ENCODE measurements around the gene SP9.

SP9 gene

GRCh38 chr2:174328961-174329715 is 5.6 kb upstream of the SP9 start:
- TF ChIP-seq ZBTB7A (IDR thresholded peaks at IDR 0.05; ENCODE audit: low read depth) (no peak), FOXM1 (IDR thresholded peaks at IDR 0.05; ENCODE audit: borderline replicate concordance, low read depth) (no peak), TEAD4 (IDR thresholded peaks at IDR 0.05) (no peak), EP300 (IDR thresholded peaks at IDR 0.05; ENCODE audit: borderline replicate concordance) (no peak), NFIC (IDR thresholded peaks at IDR 0.05) (no peak)
- TF ChIP-seq, protein P1, sequence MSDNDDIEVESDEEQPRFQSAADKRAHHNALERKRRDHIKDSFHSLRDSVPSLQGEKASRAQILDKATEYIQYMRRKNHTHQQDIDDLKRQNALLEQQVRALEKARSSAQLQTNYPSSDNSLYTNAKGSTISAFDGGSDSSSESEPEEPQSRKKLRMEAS (IDR thresholded peaks at IDR 0.05), result no peak

DNA sequence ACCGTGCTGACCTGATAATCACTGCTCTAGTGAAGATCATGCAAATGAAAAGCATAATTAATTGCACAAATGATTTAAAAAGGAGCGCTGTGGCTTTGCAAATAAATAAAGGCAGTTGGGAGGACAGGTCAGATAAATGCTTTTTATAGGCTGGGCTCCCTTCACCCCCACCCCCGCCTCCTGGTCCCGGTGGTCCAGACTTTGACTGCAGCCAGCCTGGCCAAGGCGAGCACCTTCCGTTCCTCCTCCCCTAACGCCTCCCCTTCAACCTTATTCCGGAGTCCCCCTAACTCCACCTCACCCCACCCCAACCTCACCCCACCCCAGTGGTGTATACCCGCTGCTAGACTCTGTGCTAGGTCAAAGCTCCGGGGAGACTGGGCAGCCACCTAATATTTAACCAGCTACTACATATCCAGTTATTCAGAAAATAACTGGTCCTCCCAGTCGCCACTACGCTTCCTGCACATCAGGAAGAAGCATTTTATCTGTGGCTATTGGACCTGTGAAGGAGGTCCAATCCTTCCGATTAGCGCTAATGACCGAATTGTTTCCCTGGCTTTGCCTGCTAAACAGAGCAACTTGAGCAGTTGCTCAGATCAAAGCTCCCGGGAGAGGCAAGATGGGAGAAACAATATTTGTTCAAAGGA is 3.7 kb upstream of the SP9 start:
- no peak for TF ChIP-seq TAF1 (IDR thresholded peaks at IDR 0.05; ENCODE audit: low read depth)
- TF ChIP-seq TCF12 (IDR thresholded peaks at IDR 0.05; ENCODE audit: low read depth), result no peak
- TF ChIP-seq, protein P2, sequence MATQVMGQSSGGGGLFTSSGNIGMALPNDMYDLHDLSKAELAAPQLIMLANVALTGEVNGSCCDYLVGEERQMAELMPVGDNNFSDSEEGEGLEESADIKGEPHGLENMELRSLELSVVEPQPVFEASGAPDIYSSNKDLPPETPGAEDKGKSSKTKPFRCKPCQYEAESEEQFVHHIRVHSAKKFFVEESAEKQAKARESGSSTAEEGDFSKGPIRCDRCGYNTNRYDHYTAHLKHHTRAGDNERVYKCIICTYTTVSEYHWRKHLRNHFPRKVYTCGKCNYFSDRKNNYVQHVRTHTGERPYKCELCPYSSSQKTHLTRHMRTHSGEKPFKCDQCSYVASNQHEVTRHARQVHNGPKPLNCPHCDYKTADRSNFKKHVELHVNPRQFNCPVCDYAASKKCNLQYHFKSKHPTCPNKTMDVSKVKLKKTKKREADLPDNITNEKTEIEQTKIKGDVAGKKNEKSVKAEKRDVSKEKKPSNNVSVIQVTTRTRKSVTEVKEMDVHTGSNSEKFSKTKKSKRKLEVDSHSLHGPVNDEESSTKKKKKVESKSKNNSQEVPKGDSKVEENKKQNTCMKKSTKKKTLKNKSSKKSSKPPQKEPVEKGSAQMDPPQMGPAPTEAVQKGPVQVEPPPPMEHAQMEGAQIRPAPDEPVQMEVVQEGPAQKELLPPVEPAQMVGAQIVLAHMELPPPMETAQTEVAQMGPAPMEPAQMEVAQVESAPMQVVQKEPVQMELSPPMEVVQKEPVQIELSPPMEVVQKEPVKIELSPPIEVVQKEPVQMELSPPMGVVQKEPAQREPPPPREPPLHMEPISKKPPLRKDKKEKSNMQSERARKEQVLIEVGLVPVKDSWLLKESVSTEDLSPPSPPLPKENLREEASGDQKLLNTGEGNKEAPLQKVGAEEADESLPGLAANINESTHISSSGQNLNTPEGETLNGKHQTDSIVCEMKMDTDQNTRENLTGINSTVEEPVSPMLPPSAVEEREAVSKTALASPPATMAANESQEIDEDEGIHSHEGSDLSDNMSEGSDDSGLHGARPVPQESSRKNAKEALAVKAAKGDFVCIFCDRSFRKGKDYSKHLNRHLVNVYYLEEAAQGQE (IDR thresholded peaks at IDR 0.05; ENCODE audit: low read depth), result no peak
- no peak for TF ChIP-seq EGR1 (IDR thresholded peaks at IDR 0.05)
- TF ChIP-seq, protein P3, sequence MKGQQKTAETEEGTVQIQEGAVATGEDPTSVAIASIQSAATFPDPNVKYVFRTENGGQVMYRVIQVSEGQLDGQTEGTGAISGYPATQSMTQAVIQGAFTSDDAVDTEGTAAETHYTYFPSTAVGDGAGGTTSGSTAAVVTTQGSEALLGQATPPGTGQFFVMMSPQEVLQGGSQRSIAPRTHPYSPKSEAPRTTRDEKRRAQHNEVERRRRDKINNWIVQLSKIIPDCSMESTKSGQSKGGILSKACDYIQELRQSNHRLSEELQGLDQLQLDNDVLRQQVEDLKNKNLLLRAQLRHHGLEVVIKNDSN (IDR thresholded peaks at IDR 0.05), result no peak
- no peak for TF ChIP-seq ZBTB7A (IDR thresholded peaks at IDR 0.05; ENCODE audit: low read depth)
- TF ChIP-seq CEBPB (IDR thresholded peaks at IDR 0.05), result no peak
- no peak for TF ChIP-seq FOXM1 (IDR thresholded peaks at IDR 0.05; ENCODE audit: borderline replicate concordance, low read depth)
- TF ChIP-seq RAD21 (IDR thresholded peaks at IDR 0.05; ENCODE audit: low read depth), result no peak

GRCh38 chr2:174331595-174332216 is 3.0 kb upstream of the SP9 start:
- TF ChIP-seq, protein P1 (IDR thresholded peaks at IDR 0.05), result no peak
- TF ChIP-seq FOXM1 (IDR thresholded peaks at IDR 0.05; ENCODE audit: borderline replicate concordance, low read depth) (no peak), EGR1 (IDR thresholded peaks at IDR 0.05) (no peak), TCF12 (IDR thresholded peaks at IDR 0.05; ENCODE audit: low read depth) (no peak), CREB1 (IDR thresholded peaks at IDR 0.05; ENCODE audit: low read depth) (no peak), EP300 (IDR thresholded peaks at IDR 0.05; ENCODE audit: borderline replicate concordance) (no peak), RAD21 (IDR thresholded peaks at IDR 0.05; ENCODE audit: low read depth) (no peak), YY1 (IDR thresholded peaks at IDR 0.05; ENCODE audit: low read depth) (no peak), CEBPB (IDR thresholded peaks at IDR 0.05) (no peak)
- TF ChIP-seq, protein P3 (IDR thresholded peaks at IDR 0.05), result no peak

- TF ChIP-seq FOXM1 (IDR thresholded peaks at IDR 0.05; ENCODE audit: borderline replicate concordance, low read depth) (no peak), CREB1 (IDR thresholded peaks at IDR 0.05; ENCODE audit: low read depth) (no peak), TEAD4 (IDR thresholded peaks at IDR 0.05) (no peak), ZBTB7A (IDR thresholded peaks at IDR 0.05; ENCODE audit: low read depth) (no peak), EP300 (IDR thresholded peaks at IDR 0.05; ENCODE audit: borderline replicate concordance) (no peak)
- TF ChIP-seq, protein P2 (IDR thresholded peaks at IDR 0.05; ENCODE audit: low read depth), result no peak
Measured at GRCh38 chr2:174332217-174332963, 2.4 kb upstream of the SP9 start.

DNA sequence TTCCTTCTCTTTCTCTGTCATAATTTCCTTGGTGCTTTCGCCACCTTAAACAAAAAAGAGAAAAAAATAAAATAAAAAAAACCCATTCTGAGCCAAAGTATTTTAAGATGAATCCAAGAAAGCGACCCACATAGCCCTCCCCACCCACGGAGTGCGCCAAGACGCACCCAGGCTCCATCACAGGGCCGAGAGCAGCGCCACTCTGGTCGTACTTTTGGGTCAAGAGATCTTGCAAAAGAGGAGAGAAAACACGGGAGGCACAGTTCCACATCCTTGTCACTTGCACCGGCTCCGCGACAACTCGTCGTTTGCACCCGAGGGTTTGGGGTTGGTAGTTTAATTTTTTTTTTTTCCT is 1.8 kb upstream of the SP9 start:
- TF ChIP-seq FOXM1 (IDR thresholded peaks at IDR 0.05; ENCODE audit: borderline replicate concordance, low read depth), result no peak
- TF ChIP-seq CREB1 (IDR thresholded peaks at IDR 0.05; ENCODE audit: low read depth), result no peak
- no peak for TF ChIP-seq YY1 (IDR thresholded peaks at IDR 0.05; ENCODE audit: low read depth)
- TF ChIP-seq, protein P3 (IDR thresholded peaks at IDR 0.05), result no peak
- TF ChIP-seq EGR1 (IDR thresholded peaks at IDR 0.05), result no peak
- no peak for TF ChIP-seq TEAD4 (IDR thresholded peaks at IDR 0.05)
- TF ChIP-seq, protein P2 (IDR thresholded peaks at IDR 0.05; ENCODE audit: low read depth), result no peak
- TF ChIP-seq TCF12 (IDR thresholded peaks at IDR 0.05; ENCODE audit: low read depth), result no peak
- TF ChIP-seq RAD21 (IDR thresholded peaks at IDR 0.05; ENCODE audit: low read depth), result no peak

Measured in Ishikawa (cell line).